Stimulated activated CD4-positive, alpha-beta T cell treated with anti-CD3 and anti-CD28 coated beads, Interleukin-1b, Interleukin-23, amount 100 ng/mL, for 1 hour (primary cell): Measurements from ENCODE around the gene TEAD1.

Experiments used
- DNase-seq, 2 donors: peaks; one replicate each; pipeline ENCODE4 v3.0.0-alpha.2; 2020; ENCODE audit warnings: low read depth in 2 of 2

TEAD1 gene

DNA sequence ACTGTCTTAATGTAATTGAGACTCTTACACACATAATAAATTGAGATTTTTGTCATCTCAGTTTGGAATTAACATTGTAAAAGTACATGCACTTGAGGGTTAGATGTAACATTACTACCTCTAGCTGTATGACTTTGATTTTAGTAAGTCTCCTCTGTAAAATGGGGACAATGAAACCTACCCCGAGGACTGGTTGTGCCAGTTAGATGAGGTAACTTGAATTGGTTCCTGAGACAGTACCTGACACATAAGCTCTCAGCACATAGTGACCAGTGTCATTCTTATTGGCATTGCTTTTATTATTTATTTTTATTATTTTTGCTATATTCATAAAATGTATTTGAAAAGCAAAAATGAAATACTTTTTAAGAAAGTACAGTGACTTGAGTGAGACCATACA, 114.8 kb downstream of the TEAD1 start:
- no peak for DNase-seq

DNA sequence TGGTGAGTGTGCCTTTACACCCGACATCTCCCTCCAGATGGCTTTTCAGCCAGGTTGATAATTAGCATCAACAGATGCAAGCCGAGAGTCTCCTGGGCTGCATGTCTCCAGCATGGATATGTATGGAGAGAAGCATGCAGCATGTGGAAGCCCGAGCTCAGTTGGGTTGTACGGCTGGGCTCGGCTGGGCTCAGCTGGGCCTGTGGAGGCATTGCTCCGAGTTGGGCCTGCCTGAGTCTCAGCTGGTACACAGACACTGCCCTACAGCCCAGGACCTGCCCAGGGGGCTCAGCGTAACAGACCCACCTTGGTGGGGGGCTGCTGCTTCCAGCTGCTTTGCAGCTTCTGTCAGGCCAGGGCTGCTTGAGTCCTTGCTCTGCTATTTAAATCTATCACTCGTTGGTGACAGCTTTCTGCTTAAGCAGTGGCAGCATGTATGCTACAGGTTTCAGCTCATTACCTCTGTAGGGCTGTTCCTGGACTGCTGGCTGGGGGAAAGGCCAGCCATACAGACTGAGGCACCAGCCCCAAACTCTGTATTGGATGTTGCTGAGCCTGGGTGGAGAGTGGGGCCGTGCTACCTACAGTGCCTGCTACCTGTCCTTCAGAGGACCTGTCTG, 115.5 kb downstream of the TEAD1 start:
- no peak for DNase-seq

DNA sequence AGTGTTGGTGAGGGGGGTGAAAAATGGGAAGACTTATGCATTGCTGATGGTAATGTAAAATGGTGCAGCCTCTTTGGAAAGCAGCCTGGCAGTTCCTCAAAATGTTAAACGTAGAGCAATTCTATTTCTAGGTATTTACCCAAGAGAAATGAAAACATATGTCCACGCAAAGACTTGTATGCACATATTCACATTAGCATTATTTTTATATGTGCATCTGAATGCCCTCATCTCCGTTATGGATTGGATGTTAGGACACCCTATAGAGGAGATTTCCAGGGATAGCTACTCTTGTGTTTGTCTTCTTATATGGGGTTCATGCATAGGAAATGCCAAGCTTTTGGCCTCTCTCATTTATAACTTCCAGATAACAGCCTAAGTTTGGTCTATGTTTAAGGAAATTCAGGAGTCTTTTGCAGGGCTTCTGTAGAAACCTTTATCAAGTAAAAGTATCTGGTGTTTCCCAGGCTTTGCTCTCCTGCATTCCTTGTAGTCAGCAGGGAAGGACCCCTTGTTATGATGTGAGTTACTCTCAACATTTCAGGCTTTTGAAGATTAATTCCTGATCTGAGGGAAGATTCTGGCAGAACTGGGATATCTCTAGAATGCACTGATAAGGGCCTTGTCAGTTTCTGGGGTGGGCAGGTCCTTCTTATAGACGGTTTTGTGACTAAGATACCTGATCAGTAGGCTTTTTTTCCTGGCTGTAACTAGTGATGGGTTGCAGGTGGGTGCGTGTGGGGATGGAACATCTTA, 116.8 kb downstream of the TEAD1 start:
- DNase-seq = no peak

DNA sequence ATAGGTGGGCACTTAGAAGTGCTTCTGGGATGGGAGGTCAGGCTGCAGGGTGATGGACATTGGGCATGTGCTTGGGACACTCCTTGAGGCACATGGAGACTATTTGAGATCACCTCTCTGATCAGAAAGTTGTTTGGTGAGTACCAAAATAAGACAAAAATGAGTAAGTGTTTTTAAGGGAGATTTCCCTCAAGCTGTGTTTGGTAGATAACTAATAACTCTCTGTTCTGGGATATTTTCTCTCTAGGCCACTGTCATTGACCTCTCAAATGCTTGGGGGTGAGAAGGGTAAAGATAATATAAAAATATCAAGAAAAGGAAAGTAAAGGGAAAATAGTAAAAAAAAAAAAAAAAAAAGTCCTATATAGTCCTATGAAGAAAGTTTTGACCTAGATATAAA, 117.8 kb downstream of the TEAD1 start:
- no peak for DNase-seq

DNA sequence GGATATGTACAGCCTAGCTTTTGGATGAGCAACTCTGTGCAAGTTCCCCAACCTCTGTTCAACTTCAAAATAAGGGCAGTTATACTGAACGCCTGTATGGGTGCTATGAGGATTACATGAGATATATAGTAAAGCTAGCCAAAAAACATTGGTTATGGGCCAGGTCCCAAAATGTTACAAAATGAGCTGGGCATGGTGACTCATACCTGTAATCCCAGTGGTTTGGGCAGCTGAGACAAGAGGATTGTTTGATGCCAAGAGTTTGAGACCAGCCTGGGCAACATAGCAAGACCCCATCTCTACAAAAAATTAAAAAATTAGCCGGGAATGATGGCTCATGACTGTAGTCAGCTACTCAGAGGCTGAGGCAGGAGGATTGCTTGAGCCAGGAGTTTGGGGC, 118.4 kb downstream of the TEAD1 start:
- DNase-seq = no peak

DNA sequence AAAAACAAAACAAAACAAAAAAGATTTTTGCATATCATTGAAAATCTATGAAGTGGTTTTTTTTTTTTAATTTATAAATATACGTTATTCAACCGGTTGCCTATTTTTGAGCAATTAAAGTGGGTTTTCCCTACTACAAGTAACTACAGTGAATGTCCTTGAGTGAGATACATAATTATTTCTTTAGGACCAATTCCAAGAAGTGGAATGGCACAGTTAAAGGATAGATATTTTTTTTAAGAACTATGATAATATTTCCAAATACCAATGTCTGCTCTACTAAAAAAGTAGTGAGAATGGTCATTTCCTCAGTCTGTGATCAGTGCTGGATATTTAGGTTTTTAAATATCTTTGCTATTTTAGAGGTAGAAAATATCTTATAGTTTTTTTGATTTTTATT, 118.8 kb downstream of the TEAD1 start:
- no peak for DNase-seq

DNA sequence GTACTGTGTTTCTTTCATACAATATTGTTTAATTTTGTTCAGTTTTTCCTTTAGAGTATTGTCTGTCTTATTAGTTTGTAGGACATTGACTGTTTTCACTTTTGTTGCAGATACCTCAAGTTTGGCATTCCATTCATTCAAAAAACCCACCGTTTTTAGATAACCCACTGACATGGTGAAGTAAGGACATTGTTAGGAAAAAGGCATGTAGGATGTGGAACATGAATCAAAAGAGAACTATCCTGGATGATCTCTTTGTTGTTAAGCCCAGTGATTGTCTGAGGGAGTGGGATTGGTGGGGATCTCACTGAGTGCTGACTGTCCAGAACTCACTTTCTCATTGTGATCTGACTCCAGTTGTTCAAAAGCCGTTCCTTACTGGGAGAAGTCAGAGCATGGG, 119.3 kb downstream of the TEAD1 start:
- DNase-seq = no peak

DNA sequence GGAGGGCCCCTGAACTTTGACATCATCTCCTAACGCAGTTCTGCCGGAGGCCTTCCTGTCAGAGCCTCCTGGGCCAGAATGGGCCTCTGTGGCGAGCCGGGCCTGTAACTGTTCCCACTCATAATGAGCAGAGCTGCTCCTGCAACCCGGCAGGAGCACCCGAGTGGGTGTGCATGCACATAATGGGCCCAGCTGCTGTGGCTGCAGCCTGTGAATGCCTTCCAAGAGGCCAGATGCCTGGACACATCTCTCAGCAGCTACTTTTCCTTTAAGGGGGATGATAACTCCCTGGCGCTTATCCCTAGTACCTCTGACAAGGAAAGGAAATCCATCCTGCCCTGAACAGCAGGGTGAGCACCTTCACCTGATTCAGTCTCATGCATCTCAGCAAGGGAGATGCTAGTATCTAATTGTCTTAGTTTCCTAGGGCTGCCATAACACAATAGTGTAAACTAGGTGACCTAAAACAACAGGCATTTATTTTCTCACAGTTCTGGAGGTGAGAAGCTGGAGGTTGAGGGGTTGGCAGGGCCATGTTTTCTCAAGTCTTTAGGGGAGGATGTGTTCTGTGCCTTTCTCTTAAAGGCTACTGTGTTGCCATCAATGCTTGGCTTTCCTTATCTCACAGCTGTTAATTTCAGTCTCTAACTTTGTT, 120.5 kb downstream of the TEAD1 start:
- DNase-seq = no peak

DNA sequence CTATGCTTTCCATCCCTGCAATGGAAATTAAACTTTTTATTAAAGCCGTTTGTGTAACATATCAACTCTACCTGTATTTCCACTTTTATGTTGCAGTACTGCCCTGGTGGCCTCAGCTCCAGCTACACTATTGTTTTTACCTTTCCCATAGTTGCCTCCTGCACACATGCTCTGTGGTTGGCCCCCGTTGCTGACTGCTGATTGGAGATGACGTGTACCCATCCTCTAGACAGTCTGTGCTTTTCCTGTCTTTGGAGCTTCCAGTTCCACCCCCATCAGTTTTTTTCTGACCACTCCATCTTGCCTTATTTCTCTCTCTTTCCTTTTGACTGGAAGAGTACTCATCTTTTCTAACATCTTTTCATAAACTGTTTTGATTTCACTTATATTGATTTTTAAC, 123.8 kb downstream of the TEAD1 start:
- no peak for DNase-seq

DNA sequence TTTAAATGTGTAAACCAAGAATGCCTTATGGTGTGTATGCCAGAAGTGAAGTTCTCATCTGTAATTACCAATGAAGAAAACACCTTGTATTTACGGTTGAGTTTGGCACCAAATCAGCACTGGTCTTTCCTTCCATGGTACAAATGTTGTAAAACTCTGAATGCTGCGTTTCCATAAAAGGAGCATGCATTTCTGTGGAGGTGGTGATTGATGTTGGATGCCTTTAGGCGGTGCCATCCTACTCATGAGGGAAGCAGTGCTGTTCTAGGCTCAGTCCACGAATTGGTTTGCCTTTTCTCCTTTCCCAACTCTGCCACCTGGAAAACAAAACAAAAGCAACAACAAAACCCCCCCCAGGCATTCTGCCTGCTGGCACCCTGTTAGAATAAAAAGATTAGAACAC, 124.4 kb downstream of the TEAD1 start:
- DNase-seq = no peak

DNA sequence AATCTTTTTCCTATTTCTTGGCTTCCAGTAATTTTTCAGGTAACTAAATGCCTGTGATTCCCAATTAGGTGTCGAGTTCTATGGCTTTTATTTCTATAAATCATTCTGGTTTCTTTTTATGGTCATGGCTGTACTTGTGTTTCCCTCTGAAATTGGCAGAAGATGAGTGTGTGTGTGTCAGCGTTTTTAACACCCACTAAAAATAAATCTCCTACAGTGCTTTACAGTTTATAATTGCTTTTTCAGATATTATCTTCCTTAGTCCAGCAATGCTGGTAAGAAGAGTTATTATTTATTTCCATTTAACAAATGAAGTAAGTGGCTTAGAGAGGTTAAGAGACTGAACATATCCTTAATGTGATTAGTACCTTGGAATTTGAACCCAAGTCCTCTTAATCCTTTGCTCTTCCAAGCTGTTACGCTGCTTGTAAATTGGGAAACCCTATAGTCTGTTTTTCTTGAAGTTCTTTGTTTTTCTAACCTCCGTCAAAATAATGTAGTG, 125.2 kb downstream of the TEAD1 start:
- no peak for DNase-seq

DNA sequence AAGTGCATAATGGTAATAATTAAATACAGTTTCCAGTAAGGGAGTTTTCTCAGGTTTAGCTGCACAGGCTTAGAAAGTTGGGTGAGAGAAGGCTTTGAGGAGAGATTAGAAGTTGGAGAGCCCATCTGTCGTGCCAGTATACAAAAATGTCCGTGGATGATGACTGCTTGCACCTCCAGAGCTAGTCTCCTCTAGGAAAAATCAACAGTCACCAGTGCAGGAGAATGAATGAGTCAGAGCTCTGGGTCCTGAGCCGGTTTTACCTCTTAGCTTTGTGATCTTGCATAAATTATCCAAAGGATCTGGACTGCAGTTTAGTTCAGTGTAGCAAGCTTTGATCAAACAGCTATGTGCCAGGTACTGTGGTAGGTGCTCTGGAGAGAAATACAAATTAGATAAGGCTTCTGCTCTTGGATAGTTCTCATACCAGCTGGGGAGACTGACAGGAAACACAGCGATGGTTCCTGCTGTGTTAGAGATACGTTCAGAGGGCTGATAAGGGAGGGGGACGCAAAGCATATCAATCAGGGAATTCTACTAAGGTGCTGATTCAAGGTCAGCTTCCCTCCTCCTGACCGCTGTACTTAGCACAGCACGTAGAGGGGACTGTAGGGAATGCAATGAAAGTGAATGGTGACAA, 125.9 kb downstream of the TEAD1 start:
- no peak for DNase-seq

DNA sequence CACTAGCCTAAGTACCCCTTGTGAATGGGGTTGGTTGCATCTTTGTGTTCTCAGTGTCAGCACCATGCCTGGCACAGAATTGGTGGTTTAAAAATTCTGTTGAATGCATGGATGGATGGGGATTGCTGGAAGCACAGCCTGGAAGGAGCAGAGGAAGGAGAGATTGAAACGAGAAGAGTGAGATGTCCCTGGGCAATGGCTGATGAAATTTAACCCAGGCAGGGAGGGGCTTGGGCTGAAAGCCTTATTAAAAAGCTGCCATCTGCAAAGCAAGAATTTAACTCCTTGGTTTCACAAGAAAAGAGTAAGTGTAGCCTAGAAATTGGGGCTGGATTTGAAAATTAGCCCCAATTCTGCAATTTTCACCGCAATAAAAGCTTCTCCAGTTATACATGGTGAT, 126.7 kb downstream of the TEAD1 start:
- DNase-seq = no peak

DNA sequence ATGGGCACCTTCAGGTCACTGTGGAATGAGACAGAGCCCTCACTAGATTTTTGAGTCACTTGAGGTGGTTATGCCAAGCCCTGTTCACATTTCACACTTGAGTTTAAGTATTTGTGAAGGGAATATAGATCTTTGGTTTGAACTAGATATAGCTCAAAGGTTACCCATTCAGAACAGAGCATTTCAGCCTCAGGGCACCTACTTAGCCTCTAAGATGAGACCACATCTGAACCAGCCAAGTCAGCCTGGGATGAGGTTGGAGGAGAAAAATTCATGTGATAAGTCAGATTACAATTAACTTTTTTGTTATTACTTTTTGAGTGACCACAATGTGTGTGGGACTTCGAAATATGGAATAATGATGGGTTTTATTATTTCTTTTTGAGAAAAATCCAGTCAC, 127.8 kb downstream of the TEAD1 start:
- no peak for DNase-seq

DNA sequence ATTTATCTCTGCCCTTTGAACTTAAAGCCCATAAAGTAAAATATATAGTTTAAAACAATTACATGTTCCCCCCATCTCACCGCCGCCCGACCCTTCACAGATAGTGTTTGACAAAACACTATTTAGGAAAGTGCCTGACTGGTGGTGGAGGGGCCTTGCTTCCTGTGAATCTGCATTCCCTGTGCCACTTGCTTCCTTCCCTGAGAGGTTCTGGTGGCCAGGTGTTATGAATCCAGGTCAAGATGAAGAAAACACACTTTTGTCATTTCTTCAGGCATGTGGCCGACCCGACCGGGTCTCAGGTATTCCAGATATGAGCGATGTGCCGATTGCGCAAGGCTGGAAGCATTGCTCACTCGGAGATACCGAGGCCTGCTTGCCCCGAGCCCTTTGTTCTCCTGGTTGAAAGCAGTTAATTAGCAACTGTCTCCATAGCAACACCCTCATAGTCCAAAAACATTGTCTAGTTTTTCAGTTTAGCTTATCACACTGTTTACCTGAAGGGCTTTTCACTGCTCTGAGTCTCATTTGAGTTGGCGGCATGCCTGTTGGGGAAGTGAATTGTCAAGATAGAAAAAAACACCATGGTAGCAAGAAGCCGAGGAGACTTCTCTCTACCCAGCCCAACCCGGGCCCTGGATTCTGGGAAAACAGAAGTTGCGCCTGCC, 128.3 kb downstream of the TEAD1 start:
- DNase-seq = no peak

DNA sequence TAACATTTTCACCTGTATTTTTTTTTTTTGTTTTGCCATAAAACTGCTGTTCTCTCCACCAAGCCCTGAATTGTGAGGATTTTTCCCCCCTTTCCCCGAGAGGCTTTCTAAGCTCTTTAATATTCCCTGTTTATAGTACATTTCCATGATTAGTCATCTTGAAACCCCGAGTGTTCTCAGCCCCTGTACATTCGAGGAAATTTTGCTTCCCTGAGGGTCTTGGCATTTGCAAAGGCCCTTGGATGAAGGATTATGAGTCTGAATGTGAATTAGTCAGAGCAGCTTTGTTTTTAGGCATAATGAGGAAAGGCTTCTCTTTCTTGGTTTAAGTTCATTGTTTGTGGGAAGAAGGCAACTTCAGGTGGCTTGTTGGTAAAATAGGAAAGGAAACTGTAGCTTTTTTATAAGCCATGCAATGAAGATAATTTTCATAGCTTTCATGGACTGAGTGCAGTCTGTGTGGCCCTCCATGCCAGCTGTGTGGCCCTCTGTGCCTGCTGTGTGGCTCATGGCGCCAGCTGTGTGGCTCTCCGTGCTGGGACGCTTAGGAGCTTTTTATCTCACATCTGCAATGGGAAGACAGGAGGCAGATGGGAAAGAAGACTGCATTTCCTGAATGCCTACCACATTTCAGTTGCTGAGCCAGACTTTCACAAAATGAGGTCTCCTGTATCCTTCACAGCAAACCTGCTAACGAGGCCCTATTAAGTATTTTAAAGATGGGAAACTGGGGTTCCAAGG, 129.0 kb downstream of the TEAD1 start:
- DNase-seq = no peak

DNA sequence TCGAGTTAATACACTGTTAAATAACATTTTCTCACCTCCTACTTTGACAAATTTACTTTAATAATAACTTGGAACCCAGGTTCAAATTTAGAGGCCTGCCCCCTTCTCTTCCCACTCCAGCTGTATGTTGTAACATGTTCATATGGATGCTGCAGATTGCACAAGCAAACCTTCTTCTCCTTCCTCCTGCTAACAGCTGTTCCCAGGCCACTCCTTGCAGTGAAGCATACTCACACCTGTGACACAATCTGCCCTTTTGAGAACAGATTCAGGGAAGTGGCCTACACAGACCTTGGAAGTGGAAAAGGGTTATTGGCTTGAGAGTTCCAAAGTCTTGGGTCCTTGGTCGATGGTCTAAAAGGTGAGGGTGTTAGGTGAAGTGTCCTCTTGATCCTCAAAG, 131.9 kb downstream of the TEAD1 start:
- DNase-seq = no peak

DNA sequence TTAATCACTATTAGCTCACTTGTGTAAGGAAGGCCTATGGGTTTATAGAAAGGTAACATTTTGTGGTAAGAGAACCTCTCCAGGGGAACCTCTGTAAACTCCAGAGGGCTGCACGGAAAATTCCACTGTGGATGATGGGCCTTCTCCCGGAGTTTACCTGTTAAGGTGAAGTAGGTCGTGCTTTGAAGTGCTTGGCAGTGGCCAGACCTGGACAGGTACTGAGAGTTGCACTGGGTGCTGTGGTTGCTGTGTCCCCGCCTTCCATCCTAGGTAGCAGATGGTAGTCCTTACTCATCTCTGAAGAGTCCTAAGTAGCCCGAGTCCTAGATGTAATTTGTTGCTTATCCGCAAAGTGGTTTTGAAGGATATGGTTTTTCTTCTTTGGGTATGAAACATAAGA, 133.4 kb downstream of the TEAD1 start:
- no peak for DNase-seq

DNA sequence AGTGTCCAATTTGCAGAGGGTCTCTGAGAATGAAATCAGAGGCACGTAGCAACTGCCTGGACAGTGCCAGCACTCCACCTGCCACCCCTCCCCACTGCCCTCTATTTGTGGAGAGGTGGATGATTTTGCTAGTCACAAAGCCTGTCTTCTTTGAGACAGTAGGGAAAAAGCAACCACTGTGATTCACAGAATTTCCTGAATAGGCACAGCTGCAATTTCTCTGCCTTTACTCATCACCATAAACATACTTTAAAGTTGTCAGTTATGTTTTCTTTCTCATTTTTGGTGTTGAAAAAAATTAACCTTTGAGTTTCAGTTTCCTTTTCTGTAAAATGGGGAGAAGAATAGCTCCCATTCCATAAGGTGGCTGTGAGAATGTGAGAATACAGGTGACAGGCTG, 134.3 kb downstream of the TEAD1 start:
- DNase-seq = no peak

DNA sequence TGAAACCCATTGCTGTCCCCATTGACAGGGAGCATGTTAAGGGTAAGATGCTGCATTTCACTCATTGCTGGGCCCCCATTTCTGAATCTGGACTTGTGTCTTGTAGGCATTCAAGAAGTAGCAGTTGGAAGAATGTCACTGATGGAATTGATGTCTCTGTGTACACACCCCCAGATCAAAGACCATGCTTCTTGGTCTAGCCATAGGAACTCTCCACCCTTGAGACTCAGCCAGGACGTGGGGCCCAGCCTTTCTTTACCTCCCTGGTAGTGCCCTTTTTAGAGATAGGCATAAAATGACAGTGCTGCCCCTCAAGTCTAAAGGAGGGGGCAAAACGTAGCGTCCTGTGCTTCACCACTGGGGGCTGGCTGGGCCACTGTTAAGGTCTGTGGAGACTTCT, 135.1 kb downstream of the TEAD1 start:
- no peak for DNase-seq

DNA sequence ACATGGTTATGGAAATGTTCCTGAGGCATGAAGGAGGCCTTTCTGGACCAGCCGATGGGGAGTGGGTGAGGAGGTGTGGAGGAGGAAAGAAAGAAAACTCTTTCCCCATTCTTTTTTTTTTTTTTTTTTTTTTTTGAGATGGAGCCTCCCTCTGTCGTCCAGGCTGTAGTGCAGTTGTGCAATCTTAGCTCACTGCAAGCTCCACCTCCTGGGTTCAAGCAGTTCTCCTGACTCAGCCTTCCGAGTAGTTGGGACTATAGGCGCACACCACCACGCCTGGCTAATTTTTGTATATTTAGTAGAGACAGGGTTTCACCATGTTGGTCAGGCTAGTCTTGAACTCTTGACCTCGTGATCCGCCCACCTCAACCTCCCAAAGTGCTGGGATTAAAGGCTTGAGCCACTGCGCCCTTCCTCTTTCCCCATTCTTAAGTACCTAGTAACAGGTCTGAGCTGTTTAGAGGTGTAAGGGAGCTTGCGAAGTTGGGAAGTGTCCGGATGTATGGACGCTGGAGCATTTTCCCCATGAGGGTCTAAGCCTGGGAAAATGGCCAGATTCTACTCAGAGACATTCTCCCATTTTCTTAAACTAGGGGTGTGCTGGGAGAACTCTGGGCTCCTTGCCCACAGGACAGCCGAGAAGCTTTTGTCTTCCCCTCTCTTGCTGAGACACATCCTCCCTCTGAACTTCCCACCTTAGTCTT, 135.8 kb downstream of the TEAD1 start:
- no peak for DNase-seq
